ENCODE measurements around the gene RPS19.

DNA sequence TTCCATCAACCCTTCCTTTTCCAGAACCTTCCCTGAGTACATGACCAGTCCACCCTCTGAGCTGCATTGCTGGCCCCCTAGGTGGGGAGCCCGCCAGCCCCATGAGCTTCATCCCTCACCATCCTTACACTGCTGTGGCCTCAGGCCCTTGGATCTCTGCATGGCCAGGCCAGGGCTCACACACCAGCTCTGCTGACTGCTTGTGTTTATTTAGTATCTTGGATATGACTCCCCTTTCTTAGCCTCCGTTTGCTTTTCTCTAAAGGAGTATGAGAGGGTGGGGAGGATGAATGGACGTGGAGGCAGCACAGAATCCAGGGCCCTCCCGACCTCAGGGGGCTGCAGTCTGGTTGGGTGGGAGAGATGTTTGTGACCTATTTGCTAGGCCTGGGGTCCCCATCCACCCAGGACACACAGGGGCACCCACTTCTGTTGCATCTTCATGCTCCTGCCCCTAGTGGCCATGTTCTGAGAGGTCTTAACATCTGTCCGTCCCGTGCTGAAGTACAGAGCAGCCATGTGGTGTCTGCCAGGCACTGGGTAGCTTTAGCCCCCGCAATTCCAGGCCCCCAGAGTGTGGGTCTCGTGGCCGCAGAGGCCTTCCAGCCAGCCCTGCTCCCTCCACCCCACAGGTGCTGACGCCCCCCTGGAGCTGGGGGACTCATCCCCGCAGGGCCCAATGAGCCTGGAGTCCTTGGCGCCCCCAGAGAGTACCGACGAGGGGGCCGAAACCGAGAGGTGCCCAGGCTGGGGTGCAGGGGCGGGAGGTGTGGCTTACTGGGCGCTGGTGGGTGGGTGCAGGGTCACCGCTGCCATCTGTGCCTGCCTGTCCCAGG lies 35.9 kb downstream of the RPS19 start:
- TF ChIP-seq POLR2AphosphoS5 (IDR thresholded peaks at IDR 0.05; ENCODE audit: low read length) (no peak), POLR2A (IDR thresholded peaks at IDR 0.05; ENCODE audit: low read depth, low read length) (no peak)

Data from GM12878 (cell line).